Right lobe of liver (tissue), 4 donors: Measurements from ENCODE around the gene RRAGD.

Experiments
- POLR2A ChIP-seq: fragments of 450-650 bp; IDR thresholded peaks from one replicate; pipeline ENCODE4 v1.6.1; 2017; ENCODE audit warnings: antibody characterized with exemption, mild to moderate bottlenecking
- TF ChIP-seq, protein P1 (sequence below), 4 donors: fragments of 200-600 bp in 3 of 4; fragments of 450-650 bp in 1 of 4; IDR thresholded peaks; one replicate each; pipeline versions ENCODE4 v1.5.1 to v1.8.0; 2016 to 2022; ENCODE audit warnings: antibody characterized with exemption in 4 of 4, mild to moderate bottlenecking in 2 of 4
- donor health status: DM: no; HTN: no; CAD: no.
- donor health status: DM: no; HTN: no; CAD: no.
- donor health status: DM: no; HTN: yes; CAD: no.

DNA sequence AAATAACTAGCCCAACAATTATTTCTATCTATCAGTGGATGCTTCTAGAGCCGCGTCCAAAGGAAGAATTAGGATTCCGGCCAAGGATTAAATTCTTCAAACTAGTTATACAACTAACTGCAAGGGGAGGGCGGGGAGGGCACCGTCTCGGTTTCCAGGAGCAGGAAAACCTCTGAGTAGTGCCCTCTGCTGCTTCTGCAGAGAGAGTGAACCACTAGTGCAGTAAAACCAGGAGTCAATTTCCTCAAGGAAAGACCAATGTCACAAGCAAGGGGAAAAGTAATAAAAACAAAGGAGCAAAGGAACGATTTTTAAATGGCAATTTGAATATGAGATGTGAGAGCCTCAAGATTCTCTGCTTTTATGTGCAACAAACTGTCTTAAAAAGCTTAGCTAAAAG is 43.1 kb downstream of the RRAGD start:
- TF ChIP-seq, protein P1, sequence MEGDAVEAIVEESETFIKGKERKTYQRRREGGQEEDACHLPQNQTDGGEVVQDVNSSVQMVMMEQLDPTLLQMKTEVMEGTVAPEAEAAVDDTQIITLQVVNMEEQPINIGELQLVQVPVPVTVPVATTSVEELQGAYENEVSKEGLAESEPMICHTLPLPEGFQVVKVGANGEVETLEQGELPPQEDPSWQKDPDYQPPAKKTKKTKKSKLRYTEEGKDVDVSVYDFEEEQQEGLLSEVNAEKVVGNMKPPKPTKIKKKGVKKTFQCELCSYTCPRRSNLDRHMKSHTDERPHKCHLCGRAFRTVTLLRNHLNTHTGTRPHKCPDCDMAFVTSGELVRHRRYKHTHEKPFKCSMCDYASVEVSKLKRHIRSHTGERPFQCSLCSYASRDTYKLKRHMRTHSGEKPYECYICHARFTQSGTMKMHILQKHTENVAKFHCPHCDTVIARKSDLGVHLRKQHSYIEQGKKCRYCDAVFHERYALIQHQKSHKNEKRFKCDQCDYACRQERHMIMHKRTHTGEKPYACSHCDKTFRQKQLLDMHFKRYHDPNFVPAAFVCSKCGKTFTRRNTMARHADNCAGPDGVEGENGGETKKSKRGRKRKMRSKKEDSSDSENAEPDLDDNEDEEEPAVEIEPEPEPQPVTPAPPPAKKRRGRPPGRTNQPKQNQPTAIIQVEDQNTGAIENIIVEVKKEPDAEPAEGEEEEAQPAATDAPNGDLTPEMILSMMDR (IDR thresholded peaks at IDR 0.05): peak in 3 of 4 donors; percentile 54 to 61 (median 56)
- no peak for TF ChIP-seq POLR2A
